ENCODE measurements around the gene SNX33.
A peak's percentile ranks its signal among the peaks of the same experiment; 100 is the strongest.
"Not testable (repeated sequence)": the region's sequence is repeated elsewhere in the genome, so short reads cannot be mapped to it uniquely, and the experiment has no call there.

Gene SNX33

GRCh38 chr15:75709458-75709857, 61.7 kb downstream of the SNX33 start:
- Histone ChIP-seq H3K4me3 (ENCODE audit: low read depth in 1 of 5, low read length in 5 of 5) (peak overlapping the region; percentile 9 to 62 (median 40)), H3K27ac (ENCODE audit: low read depth, low read length) (peak overlapping the region; percentile 49)

DNA sequence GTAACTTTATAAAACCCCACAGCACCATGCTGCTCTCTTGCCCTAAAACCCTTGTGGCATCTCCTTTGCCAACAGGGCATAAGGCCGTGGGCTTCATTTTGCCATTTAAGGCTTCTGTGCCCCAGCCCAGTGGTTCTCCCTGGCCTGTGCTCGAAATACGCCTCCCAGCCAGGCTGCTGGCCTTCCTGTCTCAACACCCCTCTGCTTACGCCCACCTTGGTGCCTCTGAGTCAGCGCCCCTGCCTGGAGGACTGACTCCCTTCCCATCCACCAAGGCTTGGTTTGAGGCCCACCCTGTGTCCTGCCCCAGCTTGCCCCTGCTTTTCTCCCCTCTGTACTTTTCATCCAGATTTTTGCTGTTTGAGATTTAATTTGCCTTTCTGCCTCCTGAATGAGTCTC, 63.2 kb downstream of the SNX33 start:
- H3K9ac ChIP-seq (ENCODE audit: low read length in 5 of 5); H3K36me3 ChIP-seq (ENCODE audit: control insufficient read depth in 5 of 5, insufficient read depth in 5 of 5, low read length in 5 of 5); H3K4me3 ChIP-seq (ENCODE audit: low read depth in 1 of 5, low read length in 5 of 5); H3K9me3 ChIP-seq (ENCODE audit: control insufficient read depth in 5 of 5, low read length in 5 of 5): not testable (repeated sequence)
- peak overlapping the region; percentile 49 for H3K27ac ChIP-seq (ENCODE audit: low read depth, low read length)
- peaks cover 0 to 12% (median 0%) of the 10 kb centered on the region in 5 donors for H3K27me3 ChIP-seq (ENCODE audit: control insufficient read depth in 5 of 5, insufficient read depth in 4 of 5, low read length in 5 of 5)
- peaks cover 9 to 65% (median 58%) of the 10 kb centered on the region in 5 donors for H3K4me1 ChIP-seq (ENCODE audit: control insufficient read depth in 5 of 5, insufficient read depth in 5 of 5, low read length in 5 of 5)

More at GRCh38 chr15:75709458-75709857, 61.7 kb downstream of the SNX33 start:
- H3K4me1 ChIP-seq (ENCODE audit: control insufficient read depth in 5 of 5, insufficient read depth in 5 of 5, low read length in 5 of 5): peaks cover 12 to 74% (median 61%) of the 10 kb centered on the region in 5 donors
- H3K36me3 ChIP-seq (ENCODE audit: control insufficient read depth in 5 of 5, insufficient read depth in 5 of 5, low read length in 5 of 5); H3K9me3 ChIP-seq (ENCODE audit: control insufficient read depth in 5 of 5, low read length in 5 of 5): not testable (repeated sequence)
- peaks cover 0 to 12% (median 0%) of the 10 kb centered on the region in 5 donors for H3K27me3 ChIP-seq (ENCODE audit: control insufficient read depth in 5 of 5, insufficient read depth in 4 of 5, low read length in 5 of 5)
- H3K9ac ChIP-seq (ENCODE audit: low read length in 5 of 5): peak overlapping the region in 1 of 5 donors; percentile 62

DNA sequence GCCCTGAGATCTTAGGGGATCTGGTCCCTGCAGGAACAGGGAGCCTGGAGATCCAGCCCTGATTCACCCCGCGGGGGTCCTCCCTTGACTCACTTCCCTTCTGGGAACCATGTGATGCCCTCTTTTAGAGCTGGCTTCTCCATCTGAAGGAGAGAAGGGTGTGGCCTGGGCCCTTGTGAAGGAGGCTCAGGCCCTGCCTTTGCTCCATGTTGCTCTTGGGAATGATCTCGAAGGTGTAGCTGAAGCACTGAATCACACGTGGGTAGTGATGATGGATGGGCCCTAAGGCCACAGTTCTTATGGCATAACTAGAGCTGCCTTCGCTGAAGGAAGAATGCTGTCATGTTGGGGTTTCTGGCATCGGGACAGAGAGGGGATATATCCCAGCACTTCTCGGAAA, 63.8 kb downstream of the SNX33 start:
- peak overlapping the region; percentile 47 to 61 (median 55) for H3K4me3 ChIP-seq (ENCODE audit: low read depth in 1 of 5, low read length in 5 of 5)
- peak overlapping the region; percentile 88 for H3K27ac ChIP-seq (ENCODE audit: low read depth, low read length)

More for the DNA sequence above, 63.8 kb downstream of the SNX33 start:
- peak overlapping the region in 2 of 5 donors; percentile 35 to 87 for H3K9ac ChIP-seq (ENCODE audit: low read length in 5 of 5)
- peaks cover 0 to 12% (median 0%) of the 10 kb centered on the region in 5 donors for H3K27me3 ChIP-seq (ENCODE audit: control insufficient read depth in 5 of 5, insufficient read depth in 4 of 5, low read length in 5 of 5)
- H3K36me3 ChIP-seq (ENCODE audit: control insufficient read depth in 5 of 5, insufficient read depth in 5 of 5, low read length in 5 of 5); H3K9me3 ChIP-seq (ENCODE audit: control insufficient read depth in 5 of 5, low read length in 5 of 5): not testable (repeated sequence)
- peaks cover 5 to 58% (median 52%) of the 10 kb centered on the region in 5 donors for H3K4me1 ChIP-seq (ENCODE audit: control insufficient read depth in 5 of 5, insufficient read depth in 5 of 5, low read length in 5 of 5)

All from subcutaneous abdominal adipose tissue (tissue), 5 donors.